GM12872 (cell line): ENCODE measurements around the gene AJM1.

Experiments used
- CTCF ChIP-seq: IDR thresholded peaks from 3 replicates; pipeline ENCODE4 v1.5.1; 2011; ENCODE audit warnings: low read depth, mild to moderate bottlenecking, low read length, moderate library complexity; ENCODE audit not compliant: insufficient read depth

The AJM1 gene

DNA sequence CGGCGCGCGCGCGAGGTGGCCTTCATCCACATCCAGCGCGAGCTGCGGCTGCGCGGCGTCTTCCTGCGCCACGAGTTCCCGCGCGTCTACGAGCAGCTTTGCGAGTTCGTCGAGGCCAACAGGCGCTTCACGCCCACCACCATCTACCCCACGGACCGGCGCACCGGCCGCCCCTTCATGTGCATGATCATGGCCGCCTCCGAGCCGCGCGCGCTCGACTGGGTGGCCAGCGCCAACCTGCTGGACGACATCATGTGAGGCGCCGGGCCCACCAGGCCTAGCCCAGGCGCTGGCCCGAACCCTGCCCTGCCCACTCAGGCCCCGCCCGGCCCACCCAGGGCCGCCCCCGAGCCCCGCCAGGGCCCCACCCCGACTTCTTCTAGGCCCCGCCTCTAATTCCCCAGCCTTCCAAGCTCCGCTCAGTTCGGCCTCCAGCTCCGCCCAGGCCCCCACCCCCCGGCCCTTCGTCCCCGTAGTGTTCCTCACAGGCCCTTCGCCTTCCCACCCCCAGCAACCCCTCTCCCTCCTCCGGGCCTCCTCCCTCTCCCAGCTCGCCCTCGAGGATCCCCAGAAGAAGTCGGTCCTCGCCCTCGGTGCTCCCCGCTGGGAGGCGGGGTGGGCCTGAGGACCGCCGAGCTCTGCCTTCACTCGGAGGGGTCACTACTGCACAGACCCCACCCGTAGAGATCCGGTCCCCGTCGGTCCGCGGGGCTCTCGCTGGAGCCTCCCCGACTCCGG is 5.0 kb downstream of the AJM1 start:
- no peak for TF ChIP-seq CTCF

- TF ChIP-seq CTCF: no peak
Observed at GRCh38 chr9:136847826-136848392, 5.6 kb downstream of the AJM1 start.

- no peak for TF ChIP-seq CTCF
Observed at GRCh38 chr9:136848393-136849037, 6.2 kb downstream of the AJM1 start.

DNA sequence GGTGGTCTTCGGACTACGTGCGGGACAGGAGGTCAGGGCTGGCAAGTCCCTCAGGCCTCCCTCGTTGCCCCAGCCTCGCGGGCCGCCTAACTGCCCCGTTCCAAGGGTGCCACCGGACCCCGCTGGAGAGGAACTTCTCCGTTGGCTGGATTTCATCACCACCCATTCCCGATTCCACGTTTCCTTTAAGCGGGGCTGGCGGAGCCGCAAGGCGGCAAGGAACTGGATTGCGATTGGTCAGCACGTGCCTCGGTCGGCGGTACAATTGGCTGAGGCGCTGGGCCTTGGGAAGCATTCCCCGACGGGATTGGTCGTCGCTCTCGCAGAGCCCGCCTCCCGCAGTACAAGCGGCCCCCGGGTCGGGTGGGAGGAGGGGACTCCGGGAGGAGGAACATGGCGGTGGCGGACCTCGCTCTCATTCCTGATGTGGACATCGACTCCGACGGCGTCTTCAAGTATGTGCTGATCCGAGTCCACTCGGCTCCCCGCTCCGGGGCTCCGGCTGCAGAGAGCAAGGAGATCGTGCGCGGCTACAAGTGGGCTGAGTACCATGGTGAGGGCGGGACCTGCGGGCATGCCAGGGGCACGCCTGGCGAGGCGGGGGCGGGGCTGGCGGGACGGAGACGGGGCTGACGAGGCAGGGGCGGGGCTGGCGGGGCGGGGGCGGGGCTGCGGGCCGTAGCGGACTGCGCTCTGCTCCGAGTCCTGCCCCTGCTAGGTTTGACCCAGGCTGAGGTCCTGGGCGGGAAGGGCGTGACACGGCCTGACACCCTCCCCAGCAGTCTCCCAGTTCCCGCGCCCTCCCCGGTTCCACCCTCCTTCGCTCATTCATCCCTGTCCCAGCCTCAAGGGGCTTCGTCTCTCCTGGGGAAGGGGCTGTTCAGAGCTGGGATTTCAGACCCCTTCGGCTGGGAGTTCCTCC is 7.0 kb downstream of the AJM1 start, which contains the start of gene PHPT1:
TSS of gene PHPT1 (plus strand) at position 372 of the 922 bp plus-strand sequence. CDS start at position 394, 22 bp downstream.
- TF ChIP-seq CTCF: no peak

- TF ChIP-seq CTCF: no peak
Observed at GRCh38 chr9:136849960-136850865, 7.9 kb downstream of the AJM1 start.

DNA sequence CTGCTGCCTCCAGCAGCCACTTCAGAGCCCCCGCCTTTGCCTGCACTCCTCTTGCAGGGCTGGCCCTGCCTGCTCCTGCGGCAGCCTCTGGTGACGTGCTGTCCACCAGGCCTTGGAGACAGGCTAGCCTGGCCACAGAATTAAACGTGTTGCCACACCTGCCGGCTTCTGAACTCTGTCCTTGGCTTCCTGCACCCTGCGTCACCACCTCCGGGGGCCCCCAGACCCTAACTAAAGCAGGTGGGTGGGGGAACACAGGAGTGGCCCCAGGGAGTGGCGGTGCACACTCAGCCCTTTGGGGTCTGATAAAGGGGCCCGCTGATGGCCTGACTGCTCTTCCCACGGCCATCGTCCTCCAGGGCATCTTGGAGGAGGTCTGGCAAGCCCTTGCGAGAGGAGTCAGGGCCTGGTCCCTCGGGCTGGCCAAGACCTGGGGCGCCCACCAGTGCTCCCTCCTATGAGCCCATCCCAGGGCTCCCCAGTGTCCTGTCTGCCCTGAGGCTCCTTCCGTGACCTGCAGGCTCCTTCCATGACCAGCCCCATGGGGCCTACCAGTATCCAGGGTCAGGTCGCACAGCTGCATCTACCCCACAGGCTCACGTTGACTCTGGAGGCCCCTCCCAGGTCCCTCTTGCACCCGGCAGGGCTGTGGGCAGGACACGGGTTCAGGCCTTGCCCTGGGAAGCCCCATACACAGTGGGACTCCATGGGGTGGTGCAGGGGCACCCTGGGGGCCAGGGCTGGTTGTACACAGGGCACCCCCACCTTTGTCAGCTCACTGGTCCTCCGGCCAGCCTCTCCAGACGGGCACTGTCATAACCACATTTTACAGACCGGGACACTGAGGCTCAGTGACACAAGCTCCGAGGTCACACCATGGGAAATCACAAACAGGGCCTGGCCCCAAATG is 8.8 kb downstream of the AJM1 start:
- no peak for TF ChIP-seq CTCF
